ENCODE data around the gene FOXD1.
"Not testable (repeated sequence)": the region's sequence is repeated elsewhere in the genome, so short reads cannot be mapped to it uniquely, and the experiment has no call there.

Gene FOXD1

DNA sequence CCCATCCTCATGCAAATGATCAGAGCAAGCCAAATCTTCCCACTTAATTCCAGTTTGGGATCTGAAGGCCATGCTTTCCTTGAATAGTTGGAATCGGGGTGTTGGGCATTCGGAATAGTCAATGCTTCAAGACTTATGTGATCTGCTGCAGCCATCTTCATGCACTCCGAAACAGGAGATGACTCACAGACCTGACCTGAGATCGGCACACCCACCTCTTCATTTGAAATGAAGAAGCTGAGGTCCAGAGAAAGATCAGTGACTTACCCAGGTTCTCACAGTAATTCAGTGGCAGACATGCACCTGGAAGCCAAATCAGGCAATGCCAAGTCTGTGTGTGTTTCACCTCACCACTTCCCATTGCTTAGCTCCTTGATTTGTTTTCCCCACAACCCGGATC, 33.0 kb downstream of the FOXD1 start:
- H3K9me3 ChIP-seq (ENCODE audit: control insufficient read depth, insufficient read depth, low read length) = no peaks in the 10 kb centered on the region
- WGBS (ENCODE audit: insufficient coverage, insufficient read length) = no CpG with 5 or more reads among the region's 5 CpGs
- peaks cover 19% of the 10 kb centered on the region for H3K27me3 ChIP-seq (ENCODE audit: control insufficient read depth, insufficient read depth, low read length)
- no peak for DNase-seq (ENCODE audit: low read depth, low spot score)
- H3K4me3 ChIP-seq (ENCODE audit: low read length) = no peak overlapping the region
- H3K4me1 ChIP-seq (ENCODE audit: control insufficient read depth, insufficient read depth, low read length) = no peaks in the 10 kb centered on the region
- no peaks in the 10 kb centered on the region for H3K36me3 ChIP-seq (ENCODE audit: control insufficient read depth, insufficient read depth, low read length)
- H3K27ac ChIP-seq (ENCODE audit: low read length) = no peak overlapping the region

DNA sequence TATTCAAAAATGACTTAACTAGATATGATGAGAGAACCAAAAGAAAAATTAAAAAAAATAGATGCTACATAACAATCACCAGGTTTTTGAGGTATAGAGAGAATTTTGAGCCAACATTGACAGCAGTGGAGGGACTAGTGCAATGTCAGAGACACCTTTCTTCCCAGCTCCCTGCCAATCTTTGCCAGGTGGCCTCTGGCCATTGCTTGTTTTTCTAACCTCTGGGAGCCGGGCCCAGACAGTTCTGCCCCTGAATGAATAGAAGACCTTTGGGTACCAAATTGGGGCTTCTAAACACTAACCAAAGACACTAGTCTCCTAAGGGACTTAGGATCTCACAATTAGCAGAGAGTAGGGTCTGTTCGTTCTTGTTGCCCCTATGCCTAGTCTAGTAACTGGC, 33.4 kb downstream of the FOXD1 start:
- peaks cover 15% of the 10 kb centered on the region for H3K27me3 ChIP-seq (ENCODE audit: control insufficient read depth, insufficient read depth, low read length)
- no CpG with 5 or more reads among the region's 2 CpGs for WGBS (ENCODE audit: insufficient coverage, insufficient read length)
- no peaks in the 10 kb centered on the region for H3K4me1 ChIP-seq (ENCODE audit: control insufficient read depth, insufficient read depth, low read length)
- no peak overlapping the region for H3K27ac ChIP-seq (ENCODE audit: low read length)
- no peaks in the 10 kb centered on the region for H3K36me3 ChIP-seq (ENCODE audit: control insufficient read depth, insufficient read depth, low read length)
- no peak overlapping the region for H3K4me3 ChIP-seq (ENCODE audit: low read length)
- no peaks in the 10 kb centered on the region for H3K9me3 ChIP-seq (ENCODE audit: control insufficient read depth, insufficient read depth, low read length)
- no peak for DNase-seq (ENCODE audit: low read depth, low spot score)

DNA sequence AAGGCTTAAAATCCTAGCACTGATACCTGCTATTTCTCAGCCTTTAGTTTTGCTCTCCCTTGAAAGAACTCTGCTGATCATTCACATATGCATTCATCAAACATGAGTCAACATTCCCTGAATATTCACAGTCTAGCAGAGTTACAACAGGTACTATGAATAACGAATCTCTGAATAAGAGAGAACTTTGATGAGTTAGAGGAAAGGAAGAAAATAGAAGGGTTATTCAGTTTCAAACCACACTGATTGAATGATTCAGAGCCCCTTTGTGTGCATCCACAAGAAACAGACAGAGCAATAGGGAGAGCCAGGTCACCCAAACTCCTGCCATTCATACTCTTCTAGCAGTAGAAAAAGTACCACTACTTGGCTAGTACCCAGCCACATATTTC, 36.0 kb downstream of the FOXD1 start:
- no peaks in the 10 kb centered on the region for H3K9me3 ChIP-seq (ENCODE audit: control insufficient read depth, insufficient read depth, low read length)
- no CpG with 5 or more reads among the region's 1 CpG for WGBS (ENCODE audit: insufficient coverage, insufficient read length)
- no peak overlapping the region for H3K4me3 ChIP-seq (ENCODE audit: low read length)
- DNase-seq (ENCODE audit: low read depth, low spot score) = no peak
- H3K36me3 ChIP-seq (ENCODE audit: control insufficient read depth, insufficient read depth, low read length) = no peaks in the 10 kb centered on the region
- H3K27ac ChIP-seq (ENCODE audit: low read length) = no peak overlapping the region
- no peaks in the 10 kb centered on the region; the same call in 1 of the 2 replicates for H3K27me3 ChIP-seq (ENCODE audit: control insufficient read depth, insufficient read depth, low read length)
- no peaks in the 10 kb centered on the region for H3K4me1 ChIP-seq (ENCODE audit: control insufficient read depth, insufficient read depth, low read length)

DNA sequence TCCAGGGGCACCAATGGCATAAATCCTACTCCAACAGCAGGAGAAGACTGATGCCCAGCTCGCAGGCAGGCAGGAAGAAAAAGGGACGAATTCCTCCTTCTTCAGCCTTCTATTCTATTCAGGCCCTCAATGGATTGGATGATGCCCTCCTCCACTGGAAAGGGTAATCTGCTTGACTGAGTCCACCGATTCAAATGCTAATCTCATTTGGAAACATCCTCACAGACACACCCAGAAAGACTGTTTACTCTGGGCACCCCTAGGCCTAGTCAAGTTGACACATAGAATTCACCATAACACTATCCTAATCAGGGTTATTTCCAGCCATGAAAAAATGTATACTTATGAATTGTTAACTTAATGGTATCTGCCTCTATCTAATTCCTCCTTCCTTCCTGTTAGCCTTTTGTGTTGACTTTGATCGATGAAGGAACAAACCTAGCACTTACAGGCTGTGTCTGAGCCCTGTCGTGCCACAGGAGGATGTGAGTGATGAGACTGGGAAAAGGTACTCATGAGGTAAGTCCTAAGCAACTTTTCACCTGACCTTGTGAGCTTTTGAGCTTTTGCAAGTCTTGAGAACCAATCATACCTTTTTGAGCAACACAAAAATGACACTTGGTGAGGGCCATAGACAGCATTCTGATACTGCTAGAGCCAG, 36.5 kb downstream of the FOXD1 start:
- Histone ChIP-seq H3K9me3 (ENCODE audit: control insufficient read depth, insufficient read depth, low read length) (no peaks in the 10 kb centered on the region), H3K27me3 (ENCODE audit: control insufficient read depth, insufficient read depth, low read length) (no peaks in the 10 kb centered on the region; the same call in 1 of the 2 replicates), H3K4me3 (ENCODE audit: low read length) (no peak overlapping the region), H3K36me3 (ENCODE audit: control insufficient read depth, insufficient read depth, low read length) (no peaks in the 10 kb centered on the region), H3K4me1 (ENCODE audit: control insufficient read depth, insufficient read depth, low read length) (no peaks in the 10 kb centered on the region), H3K27ac (ENCODE audit: low read length) (no peak overlapping the region)
- DNase-seq (ENCODE audit: low read depth, low spot score) = no peak
- WGBS (ENCODE audit: insufficient coverage, insufficient read length) = no CpG with 5 or more reads among the region's 5 CpGs

DNA sequence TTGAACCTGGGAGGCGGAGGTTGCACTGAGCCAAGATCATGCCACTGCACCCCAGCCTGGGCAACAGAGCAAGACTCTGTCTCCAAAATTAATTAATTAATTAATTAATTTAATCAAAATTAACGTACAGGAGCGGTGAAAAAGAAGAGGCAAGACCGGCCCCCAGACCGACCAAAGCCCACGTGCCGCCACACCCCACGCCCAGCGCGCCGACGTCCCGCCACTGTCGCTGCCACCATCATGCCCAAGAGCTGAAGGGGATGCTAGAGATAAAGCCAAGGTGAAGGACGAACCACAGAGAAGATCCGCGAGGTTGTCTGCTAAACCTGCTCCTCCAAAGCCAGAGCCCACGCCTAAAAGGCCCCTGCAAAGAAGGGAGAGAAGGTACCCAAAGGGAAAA, 38.6 kb downstream of the FOXD1 start:
- not testable (repeated sequence) for DNase-seq (ENCODE audit: low read depth, low spot score); H3K9me3 ChIP-seq (ENCODE audit: control insufficient read depth, insufficient read depth, low read length)
- no CpG with 5 or more reads among the region's 18 CpGs for WGBS (ENCODE audit: insufficient coverage, insufficient read length)

DNA sequence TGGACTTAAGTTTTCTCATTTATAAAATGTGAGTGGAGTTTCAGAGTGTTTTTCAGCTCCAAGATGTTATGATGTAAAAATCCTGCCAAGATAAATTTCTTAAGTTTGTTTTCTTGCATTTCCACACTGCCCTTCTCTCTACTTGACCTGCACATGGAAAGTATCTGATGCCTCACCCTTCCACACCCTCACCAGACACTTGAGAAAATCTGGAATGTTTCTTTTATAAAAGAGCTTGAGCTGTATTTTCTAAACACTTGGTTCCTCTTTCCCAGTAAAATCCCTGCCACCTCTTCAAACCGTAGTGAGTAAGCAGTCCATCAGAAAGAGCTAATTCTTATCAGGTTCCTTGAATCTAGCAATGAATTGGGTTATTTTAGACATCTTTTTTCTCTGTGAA, 42.9 kb downstream of the FOXD1 start:
- no CpG with 5 or more reads among the region's 1 CpG for WGBS (ENCODE audit: insufficient coverage, insufficient read length)

More for the DNA sequence above, 38.6 kb downstream of the FOXD1 start:
- H3K27me3 ChIP-seq (ENCODE audit: control insufficient read depth, insufficient read depth, low read length); H3K4me1 ChIP-seq (ENCODE audit: control insufficient read depth, insufficient read depth, low read length); H3K36me3 ChIP-seq (ENCODE audit: control insufficient read depth, insufficient read depth, low read length); H3K4me3 ChIP-seq (ENCODE audit: low read length); H3K27ac ChIP-seq (ENCODE audit: low read length): not testable (repeated sequence)

DNA sequence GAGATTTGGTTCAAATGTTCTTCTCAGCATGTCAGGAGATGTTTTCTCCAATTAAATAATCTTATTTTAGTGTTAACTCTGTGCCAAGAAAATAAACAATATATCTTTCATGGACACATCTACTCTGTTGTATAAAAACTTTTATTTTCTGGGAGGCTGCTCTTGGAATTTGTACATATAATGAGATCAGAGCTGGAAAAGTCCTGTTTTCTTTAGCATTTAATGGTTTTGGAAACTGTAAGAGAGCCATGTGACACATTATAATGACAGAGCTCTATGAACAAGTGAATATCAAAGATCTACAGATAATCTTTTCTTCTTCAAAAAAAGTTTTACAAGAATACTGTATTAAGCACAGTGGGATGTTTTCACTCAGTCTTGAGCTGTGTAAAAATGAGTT, 48.8 kb downstream of the FOXD1 start:
- Histone ChIP-seq H3K4me1 (ENCODE audit: control insufficient read depth, insufficient read depth, low read length) (no peaks in the 10 kb centered on the region), H3K9me3 (ENCODE audit: control insufficient read depth, insufficient read depth, low read length) (no peaks in the 10 kb centered on the region), H3K27me3 (ENCODE audit: control insufficient read depth, insufficient read depth, low read length) (no peaks in the 10 kb centered on the region), H3K36me3 (ENCODE audit: control insufficient read depth, insufficient read depth, low read length) (no peaks in the 10 kb centered on the region), H3K27ac (ENCODE audit: low read length) (no peak overlapping the region), H3K4me3 (ENCODE audit: low read length) (no peak overlapping the region)
- DNase-seq (ENCODE audit: low read depth, low spot score) = no peak

More for the DNA sequence above, 42.9 kb downstream of the FOXD1 start:
- Histone ChIP-seq H3K4me3 (ENCODE audit: low read length) (no peak overlapping the region), H3K27me3 (ENCODE audit: control insufficient read depth, insufficient read depth, low read length) (no peaks in the 10 kb centered on the region), H3K36me3 (ENCODE audit: control insufficient read depth, insufficient read depth, low read length) (no peaks in the 10 kb centered on the region), H3K4me1 (ENCODE audit: control insufficient read depth, insufficient read depth, low read length) (no peaks in the 10 kb centered on the region), H3K9me3 (ENCODE audit: control insufficient read depth, insufficient read depth, low read length) (no peaks in the 10 kb centered on the region), H3K27ac (ENCODE audit: low read length) (no peak overlapping the region)
- no peak for DNase-seq (ENCODE audit: low read depth, low spot score)
